GM12875 (cell line): Measurements from ENCODE around the gene GYPC.
"Not testable (repeated sequence)": the region's sequence is repeated elsewhere in the genome, so short reads cannot be mapped to it uniquely, and the experiment has no call there.

Source experiments
- H3K4me3 ChIP-seq: one replicate; pipeline ENCODE4 v1.5.1; 2011; ENCODE audit warnings: low read depth, low read length, control low read depth
- TF ChIP-seq, protein P1 (sequence below): IDR thresholded peaks from 2 replicates; pipeline ENCODE4 v1.5.1; 2011; ENCODE audit warnings: low read depth, mild to moderate bottlenecking, control low read depth, inconsistent platforms, low read length, moderate library complexity, borderline replicate concordance; ENCODE audit not compliant: insufficient read depth

GYPC gene

DNA sequence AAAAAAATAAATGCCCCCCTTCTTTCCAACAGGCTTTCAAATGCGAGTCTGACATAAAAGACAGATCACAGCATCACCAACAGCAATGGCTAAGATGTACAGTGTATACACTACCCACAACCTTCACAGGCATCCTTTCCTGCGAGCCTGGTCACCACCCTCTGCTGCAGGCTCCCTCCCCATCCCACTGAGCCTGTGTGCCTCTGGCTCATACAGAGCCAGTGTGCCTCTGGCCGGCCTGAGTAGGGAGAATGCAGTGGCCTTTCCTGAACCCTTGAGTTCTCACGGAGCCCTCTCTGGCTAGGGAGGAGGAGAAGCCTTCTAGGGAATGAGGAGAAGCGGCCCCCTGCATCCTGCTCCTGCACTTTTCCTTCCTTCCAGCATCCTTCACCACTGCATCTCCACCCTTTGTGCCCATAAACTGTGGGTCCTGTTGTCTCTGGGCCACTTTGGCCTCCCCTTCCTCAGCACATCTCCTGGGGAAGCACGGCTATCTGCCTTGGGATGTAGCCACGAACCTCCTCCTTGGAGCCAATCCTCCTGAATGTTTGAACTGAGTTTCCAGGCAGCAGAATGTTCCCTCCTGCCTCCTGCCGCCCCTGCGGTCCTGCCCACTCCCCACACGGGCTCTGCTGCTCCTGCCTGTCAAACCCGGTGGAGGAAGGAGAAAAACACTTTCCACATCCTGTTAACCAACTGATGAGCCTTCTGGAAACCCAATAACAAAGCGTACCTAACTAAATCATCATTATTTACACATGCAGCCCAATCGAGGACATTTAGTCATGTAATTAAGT lies 22.5 kb downstream of the GYPC start:
- TF ChIP-seq, protein P1, sequence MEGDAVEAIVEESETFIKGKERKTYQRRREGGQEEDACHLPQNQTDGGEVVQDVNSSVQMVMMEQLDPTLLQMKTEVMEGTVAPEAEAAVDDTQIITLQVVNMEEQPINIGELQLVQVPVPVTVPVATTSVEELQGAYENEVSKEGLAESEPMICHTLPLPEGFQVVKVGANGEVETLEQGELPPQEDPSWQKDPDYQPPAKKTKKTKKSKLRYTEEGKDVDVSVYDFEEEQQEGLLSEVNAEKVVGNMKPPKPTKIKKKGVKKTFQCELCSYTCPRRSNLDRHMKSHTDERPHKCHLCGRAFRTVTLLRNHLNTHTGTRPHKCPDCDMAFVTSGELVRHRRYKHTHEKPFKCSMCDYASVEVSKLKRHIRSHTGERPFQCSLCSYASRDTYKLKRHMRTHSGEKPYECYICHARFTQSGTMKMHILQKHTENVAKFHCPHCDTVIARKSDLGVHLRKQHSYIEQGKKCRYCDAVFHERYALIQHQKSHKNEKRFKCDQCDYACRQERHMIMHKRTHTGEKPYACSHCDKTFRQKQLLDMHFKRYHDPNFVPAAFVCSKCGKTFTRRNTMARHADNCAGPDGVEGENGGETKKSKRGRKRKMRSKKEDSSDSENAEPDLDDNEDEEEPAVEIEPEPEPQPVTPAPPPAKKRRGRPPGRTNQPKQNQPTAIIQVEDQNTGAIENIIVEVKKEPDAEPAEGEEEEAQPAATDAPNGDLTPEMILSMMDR: no peak
- H3K4me3 ChIP-seq: no peak overlapping the region

DNA sequence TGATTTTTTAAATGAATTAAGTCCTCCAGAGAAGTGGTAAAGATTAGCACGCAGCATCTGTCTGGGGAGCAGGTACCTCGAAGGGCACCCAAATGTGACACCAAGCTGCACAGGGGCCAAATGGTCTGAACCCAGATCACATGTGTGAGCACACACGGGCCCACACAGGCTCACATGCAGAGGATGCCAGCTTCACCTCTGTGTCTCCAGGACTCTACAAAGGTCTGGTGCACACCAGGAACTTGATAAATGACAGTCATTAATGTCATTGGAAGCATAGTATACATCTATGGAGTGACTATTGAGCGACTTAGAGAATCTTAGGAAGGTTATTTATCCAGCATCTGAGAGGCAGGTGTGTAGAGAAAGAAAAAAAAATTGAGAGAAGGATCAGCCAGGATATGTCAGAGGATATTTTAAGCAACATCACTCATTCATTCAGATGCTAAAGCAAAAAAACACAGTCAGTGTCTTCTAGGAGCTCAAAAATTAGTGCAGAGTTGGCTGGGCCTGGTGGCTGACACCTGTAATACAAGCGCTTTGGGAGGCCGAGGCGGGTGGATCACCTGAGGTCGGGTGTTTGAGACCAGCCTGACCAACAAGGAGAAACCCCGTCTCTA lies 23.2 kb downstream of the GYPC start:
- H3K4me3 ChIP-seq: no peak overlapping the region
- TF ChIP-seq, protein P1: no peak

DNA sequence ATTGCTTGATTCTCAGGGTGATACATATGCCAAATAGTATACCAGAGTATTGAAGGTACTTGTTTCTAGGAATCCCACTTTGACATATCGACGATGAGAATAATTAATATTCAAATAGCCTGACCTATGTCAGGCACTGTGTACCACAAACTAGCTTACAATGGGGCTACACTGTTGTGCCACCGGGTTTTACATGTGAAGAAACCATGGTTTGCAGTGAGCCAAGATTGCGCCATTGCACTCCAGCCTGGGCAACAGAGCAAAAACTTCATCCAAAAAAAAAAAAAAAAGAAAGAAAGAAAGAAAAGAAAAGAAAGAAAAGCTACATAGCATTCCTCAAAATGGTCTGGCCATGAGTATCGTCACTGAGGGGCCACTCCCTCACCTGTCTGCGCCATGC lies 25.5 kb downstream of the GYPC start:
- TF ChIP-seq, protein P1: no peak
- no peak overlapping the region for H3K4me3 ChIP-seq

DNA sequence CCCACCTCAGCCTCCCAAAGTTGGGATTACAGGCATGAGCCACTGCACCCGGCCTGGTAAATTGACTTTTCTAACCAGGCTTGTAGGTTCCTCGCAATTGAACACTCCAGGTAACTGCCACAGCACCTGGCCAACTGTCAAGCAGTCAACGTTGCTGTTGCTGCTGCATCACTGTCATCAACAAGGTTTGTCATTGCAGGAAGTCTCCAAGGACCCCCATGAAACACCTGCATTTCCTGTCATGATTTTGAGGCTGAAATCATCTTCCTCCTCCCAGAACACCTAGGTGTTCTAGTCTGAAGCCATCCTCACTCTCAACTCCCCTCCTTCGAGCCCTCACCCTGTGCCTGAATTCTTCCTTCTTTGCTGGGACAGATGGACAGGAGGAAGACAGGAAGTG lies 29.7 kb downstream of the GYPC start:
- TF ChIP-seq, protein P1: no peak
- H3K4me3 ChIP-seq: no peak overlapping the region

DNA sequence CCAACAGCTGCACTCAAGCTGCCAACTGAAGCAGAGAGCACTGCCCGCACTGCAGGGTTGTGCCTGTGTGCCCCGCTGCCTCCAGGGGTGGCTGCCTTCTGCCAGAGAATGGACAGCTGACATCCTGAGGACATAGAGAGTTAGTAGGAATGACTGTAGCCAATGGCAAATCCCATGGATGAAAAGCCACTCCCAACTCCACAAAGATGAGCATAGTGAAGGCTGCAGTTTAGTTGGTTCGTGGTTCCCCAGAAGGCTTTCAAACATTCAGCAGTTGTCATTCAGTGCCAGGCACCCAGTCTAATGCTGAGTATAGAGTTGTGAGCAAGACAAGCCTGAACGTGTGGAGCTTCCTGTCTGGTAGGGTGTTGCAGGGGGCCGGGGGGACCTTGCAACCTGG lies 30.3 kb downstream of the GYPC start:
- no peak overlapping the region for H3K4me3 ChIP-seq
- TF ChIP-seq, protein P1: no peak

DNA sequence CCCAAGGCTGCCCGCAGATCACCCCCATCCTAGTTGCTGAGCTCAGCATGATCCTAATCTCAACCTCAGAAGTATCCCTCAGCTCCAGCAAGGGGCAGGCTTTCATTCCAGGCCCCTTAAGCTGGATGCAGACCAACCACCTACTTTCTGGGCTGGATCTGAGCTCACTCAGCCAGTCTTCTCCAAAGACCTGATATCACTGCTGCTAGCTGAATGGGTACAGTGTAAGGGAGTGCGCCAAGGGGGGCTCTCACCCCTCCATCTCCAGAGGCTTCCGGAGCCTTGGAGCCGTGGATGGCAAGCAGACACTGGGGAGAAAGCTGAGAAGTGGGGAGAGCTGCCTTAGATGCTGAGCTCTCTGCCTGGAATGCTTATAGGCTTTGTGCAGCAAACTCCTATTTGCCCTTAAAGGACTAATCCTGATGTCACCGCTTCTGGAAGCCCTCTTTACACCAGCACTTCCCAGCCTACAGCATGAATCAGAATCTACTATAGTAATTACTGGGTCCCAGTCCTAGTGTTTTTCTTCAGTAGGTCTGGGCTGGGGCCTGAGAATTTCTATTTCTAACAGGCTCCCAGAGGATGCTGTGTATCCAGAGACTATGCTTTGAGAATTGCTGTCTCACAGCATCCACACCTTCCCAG lies 31.0 kb downstream of the GYPC start:
- TF ChIP-seq, protein P1: no peak
- no peak overlapping the region for H3K4me3 ChIP-seq

DNA sequence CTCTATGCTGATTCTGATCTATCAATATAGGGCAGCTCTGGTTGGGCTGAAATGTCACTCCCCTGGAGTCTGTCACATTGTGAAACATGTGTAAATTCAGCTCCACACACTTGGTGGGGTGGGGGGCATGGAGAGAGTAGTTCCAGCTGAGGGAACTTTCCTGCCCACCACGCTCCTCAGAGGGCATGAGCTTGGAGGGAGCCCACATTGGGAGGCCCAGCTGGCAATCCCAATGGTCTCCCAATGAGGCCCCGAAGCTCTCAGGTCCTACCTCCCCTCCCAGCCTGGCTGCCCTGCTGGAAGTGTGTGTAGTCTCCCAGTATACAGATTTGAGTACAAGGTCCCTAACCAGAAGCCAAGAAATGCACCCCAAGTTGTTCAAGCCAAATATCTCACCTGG lies 31.5 kb downstream of the GYPC start:
- no peak overlapping the region for H3K4me3 ChIP-seq
- TF ChIP-seq, protein P1: no peak

DNA sequence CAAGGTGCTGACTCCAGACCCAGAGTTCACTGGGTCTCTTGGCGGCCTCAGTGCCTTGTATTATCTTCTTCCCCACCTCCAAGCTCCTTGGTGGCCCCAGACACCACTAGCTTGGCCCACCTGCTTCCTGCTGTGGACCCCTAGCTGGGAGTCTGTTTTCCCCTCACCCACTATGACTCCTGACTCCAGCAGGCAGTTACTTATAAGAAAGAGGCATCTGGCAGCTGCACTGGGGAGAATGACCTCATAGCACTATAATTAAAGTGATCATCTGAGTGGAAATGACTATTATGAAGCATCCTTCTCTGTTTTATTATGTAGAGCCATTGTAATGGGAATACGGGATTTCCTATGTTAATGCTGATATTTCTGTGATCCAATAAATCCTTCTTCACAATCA lies 32.6 kb downstream of the GYPC start:
- H3K4me3 ChIP-seq: not testable (repeated sequence)

DNA sequence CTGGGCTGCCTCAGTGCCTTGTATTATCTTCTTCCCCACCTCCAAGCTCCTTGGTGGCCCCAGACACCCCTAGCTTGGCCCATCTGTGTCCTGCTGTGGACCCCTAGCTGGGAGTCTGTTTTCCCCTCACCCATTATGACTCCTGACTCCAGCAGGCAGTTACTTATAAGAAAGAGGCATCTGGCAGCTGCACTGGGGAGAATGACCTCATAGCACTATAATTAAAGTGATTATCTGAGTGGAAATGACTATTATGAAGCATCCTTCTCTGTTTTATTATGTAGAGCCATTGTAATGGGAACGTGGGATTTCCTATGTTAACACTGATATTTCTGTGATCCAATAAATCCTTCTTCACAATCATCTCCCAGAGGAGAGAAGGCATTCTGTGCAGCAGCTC lies 36.3 kb downstream of the GYPC start:
- not testable (repeated sequence) for H3K4me3 ChIP-seq

DNA sequence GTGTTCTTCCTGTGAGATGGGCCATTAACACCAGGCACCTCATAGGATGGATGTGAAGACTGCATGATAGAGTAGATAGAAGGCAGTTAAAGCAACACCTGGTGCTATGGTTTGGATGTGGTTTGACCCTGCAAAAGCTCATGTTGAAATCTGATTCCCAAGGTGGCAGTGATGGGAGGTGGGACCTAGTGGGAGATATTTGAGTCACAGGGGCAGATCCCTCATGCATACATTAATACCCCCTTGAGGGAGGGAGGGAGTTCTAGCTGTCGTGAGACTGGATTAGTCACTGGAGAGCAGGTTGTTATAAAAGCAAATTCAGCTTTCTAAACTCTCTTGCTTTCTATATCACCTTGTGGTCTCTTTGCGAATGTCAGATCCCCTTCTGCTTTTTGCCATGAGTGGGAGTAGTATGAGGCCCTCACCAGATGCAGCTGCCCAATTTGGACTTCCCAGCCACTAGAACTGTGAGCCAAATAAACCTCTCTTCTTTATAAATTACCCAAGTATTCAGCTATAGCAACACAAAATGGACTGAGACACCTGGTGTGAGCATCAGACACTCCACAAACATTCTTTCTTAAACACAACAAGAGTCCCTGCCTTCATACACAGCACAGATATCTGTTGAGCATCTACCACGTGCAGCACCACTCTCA lies 37.1 kb downstream of the GYPC start:
- H3K4me3 ChIP-seq: not testable (repeated sequence)
